CD4-positive, alpha-beta memory T cell (primary cell): ENCODE measurements around the gene MB. TPM values are rescaled to one million over a fixed set of nuclear protein-coding genes. Genes with fewer than 3 reads are reported as not detected.

ENCODE experiments used
- CTCF ChIA-PET: fragments of 350-600 bp; sonication (Branson Sonifier 250); formaldehyde crosslinking; loops from one replicate; lab custom pipeline; 2021; ENCODE audit warnings: inconsistent platforms; ENCODE audit not compliant: partially characterized antibody; lab: Charles Lee
- POLR2A ChIA-PET: fragments of 350-600 bp; sonication (Branson Sonifier 250); formaldehyde crosslinking; loops from one replicate; lab custom pipeline; 2021; ENCODE audit not compliant: partially characterized antibody; lab: Charles Lee
- DNase-seq, 5 donors: peaks; one replicate each; pipeline versions ENCODE4 v3.0.0 to v3.0.0-alpha.2; 2020 to 2022; ENCODE audit warnings: mixed read lengths in 1 of 5
- H3K27ac ChIP-seq: one replicate; pipeline ENCODE4 v1.7.0; 2013; ENCODE audit warnings: low read depth, low read length
- H3K27me3 ChIP-seq: 2 replicates; pipeline ENCODE4 v1.7.0; 2013; ENCODE audit warnings: mild to moderate bottlenecking, low read length, moderate library complexity; ENCODE audit not compliant: insufficient read depth
- H3K36me3 ChIP-seq: 2 replicates; pipeline ENCODE4 v1.7.0; 2013; ENCODE audit warnings: mild to moderate bottlenecking, low read length, moderate library complexity; ENCODE audit not compliant: insufficient read depth
- H3K4me1 ChIP-seq: 2 replicates; pipeline ENCODE4 v1.7.0; 2013; ENCODE audit warnings: mild to moderate bottlenecking, low read length, moderate library complexity; ENCODE audit not compliant: insufficient read depth
- H3K4me3 ChIP-seq, 2 donors: one replicate each; pipeline ENCODE4 v1.7.0; 2013; ENCODE audit warnings: low read length in 2 of 2, mild to moderate bottlenecking in 1 of 2
- H3K9me3 ChIP-seq, 2 donors: one replicate each; pipeline ENCODE4 v1.7.0; 2013; ENCODE audit warnings: low read length in 2 of 2, control low read depth in 1 of 2; ENCODE audit not compliant: control insufficient read depth in 1 of 2
- H3K27ac Mint-ChIP-seq, 7 donors: one replicate each; pipeline ENCODE4 v1.8.0; 2020 to 2021; ENCODE audit warnings: mixed read lengths in 7 of 7, mild to moderate bottlenecking in 6 of 7, inconsistent platforms in 3 of 7, moderate library complexity in 3 of 7
- H3K27me3 Mint-ChIP-seq, 2 donors: one replicate each; pipeline ENCODE4 v1.8.0; 2020 to 2021; ENCODE audit warnings: mixed read lengths in 2 of 2
- H3K36me3 Mint-ChIP-seq, 2 donors: one replicate each; pipeline ENCODE4 v1.8.0; 2020 to 2021; ENCODE audit warnings: mixed read lengths in 2 of 2, inconsistent platforms in 1 of 2, mild to moderate bottlenecking in 1 of 2
- H3K4me1 Mint-ChIP-seq, 4 donors: one replicate each; pipeline ENCODE4 v1.8.0; 2020 to 2021; ENCODE audit warnings: mixed read lengths in 4 of 4, mild to moderate bottlenecking in 1 of 4
- H3K4me3 Mint-ChIP-seq, 8 donors: one replicate each; pipeline ENCODE4 v1.8.0; 2020 to 2021; ENCODE audit warnings: mixed read lengths in 8 of 8, mild to moderate bottlenecking in 7 of 8, moderate library complexity in 6 of 8, inconsistent platforms in 3 of 8
- H3K9me3 Mint-ChIP-seq, 8 donors: one replicate each; pipeline ENCODE4 v1.8.0; 2020 to 2021; ENCODE audit warnings: mixed read lengths in 8 of 8, mild to moderate bottlenecking in 5 of 8, inconsistent platforms in 3 of 8, moderate library complexity in 1 of 8
- intact Hi-C: fragments of 100-400 bp; cut with micrococcal nuclease; formaldehyde crosslinking; loops from one replicate; pipeline ENCODE4 v1.15.1; 2023
- polyA plus RNA-seq, 2 donors: library from polyadenylated mRNA; unstranded; fragments of 300-500 nt; fragmentation: Illumina TruSeq; gene quantifications; one replicate each; pipeline ENCODE4 v1.2.3, GENCODE V29; 2021
- total RNA-seq, 2 experiments: library from RNA; stranded (reverse); gene quantifications; one replicate each; pipeline ENCODE4 v1.2.3, GENCODE V29; 2021

MB gene
- total and polyA plus RNA-seq, 4 experiments from 2014 or later, result not detected

DNA sequence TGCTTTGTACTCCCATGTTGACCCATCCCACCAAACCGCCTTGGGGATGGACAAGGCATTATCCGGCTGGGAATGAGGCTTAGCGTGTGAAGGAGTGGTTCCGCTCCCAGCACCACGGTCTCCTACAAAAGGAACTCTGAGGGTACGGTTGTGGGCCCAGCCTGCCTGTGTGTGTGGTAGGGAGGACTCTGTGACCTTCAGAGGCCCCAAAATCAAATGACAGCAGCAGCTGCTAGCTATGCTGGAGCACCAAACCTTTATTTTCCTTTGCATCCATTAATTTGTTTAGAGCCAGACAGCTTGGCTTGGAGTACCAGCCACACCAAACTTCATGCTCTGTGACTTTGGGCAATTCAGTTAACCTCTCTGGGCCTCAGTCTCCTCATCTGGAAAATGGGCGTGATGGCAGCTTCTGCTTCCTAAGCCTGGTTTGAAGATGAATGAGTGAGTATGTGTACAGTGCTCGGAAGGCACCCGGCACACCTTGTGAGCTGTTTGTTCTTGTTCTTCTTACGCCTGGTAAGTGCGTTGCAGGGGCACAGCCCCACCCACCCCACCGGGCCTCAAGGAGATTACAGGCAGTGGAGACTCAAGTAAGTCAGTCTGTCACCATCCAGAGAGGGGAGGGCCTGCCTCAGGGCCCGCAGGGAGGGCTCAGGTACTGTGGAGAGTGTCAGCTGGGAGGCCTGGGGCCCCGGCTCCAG lies 25.3 kb downstream of the MB start:
- POLR2A ChIA-PET, result no interaction called here
- no peaks in the 10 kb centered on the region for H3K36me3 ChIP-seq

DNA sequence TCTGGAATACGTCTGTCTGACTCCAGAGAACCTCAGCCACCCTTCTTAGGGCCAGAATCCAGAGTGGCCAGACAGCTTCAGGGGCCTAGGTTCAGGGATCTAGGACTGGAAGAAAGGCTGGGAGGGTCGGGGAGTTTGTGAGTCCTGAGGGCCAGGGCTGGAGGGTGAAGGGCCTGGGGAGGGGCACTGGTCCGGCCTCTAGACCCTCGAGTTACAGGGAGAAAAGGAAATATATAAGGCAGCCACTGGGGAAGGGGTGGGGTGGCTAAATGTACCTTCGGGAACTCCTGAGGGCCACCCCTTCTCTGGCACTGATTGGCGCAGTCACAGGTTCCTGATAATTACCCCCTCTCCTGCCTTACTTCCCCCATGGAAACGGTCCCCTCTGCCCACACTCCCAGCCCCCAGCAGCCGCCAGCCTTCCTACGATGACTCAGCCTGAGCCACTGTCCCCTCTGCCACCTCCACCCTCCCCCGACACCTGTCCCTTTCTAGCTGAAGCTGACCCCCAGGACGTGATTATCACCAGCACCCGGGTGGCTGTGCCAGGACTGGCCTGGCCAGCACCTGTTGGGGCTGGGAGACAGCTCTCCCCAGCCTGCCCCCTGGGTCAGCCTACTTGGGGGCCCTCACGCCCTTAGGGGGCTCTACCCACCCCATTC lies 26.4 kb downstream of the MB start:
- H3K4me3 ChIP-seq, result no peak overlapping the region
- Mint-ChIP-seq H3K27me3 (peaks cover 2 to 6% of the 10 kb centered on the region in 2 donors), H3K9me3 (no peaks in the 10 kb centered on the region), H3K4me3 (no peak overlapping the region), H3K27ac (no peak overlapping the region), H3K4me1 (no peaks in the 10 kb centered on the region), H3K36me3 (no peaks in the 10 kb centered on the region)
- POLR2A ChIA-PET, result no interaction called here
- intact Hi-C loops, result no loop called here
- CTCF ChIA-PET, result interaction anchor here (1.2 kb wide), 1 partner anchor 160 kb away, joined by 3 read pairs; no protein-coding TSS in a partner anchor
- H3K27ac ChIP-seq, result no peak overlapping the region
- H3K36me3 ChIP-seq, result no peaks in the 10 kb centered on the region
- no peaks in the 10 kb centered on the region for H3K27me3 ChIP-seq
- no peaks in the 10 kb centered on the region for H3K9me3 ChIP-seq
- no peaks in the 10 kb centered on the region for H3K4me1 ChIP-seq
- DNase-seq, result no peak

More for the DNA sequence above, 25.3 kb downstream of the MB start:
- intact Hi-C loops, result no loop called here
- Histone ChIP-seq H3K4me1 (no peaks in the 10 kb centered on the region), H3K27ac (no peak overlapping the region), H3K9me3 (no peaks in the 10 kb centered on the region), H3K27me3 (no peaks in the 10 kb centered on the region), H3K4me3 (no peak overlapping the region)
- H3K4me1 Mint-ChIP-seq, result no peaks in the 10 kb centered on the region
- no peak for DNase-seq
- no peak overlapping the region for H3K4me3 Mint-ChIP-seq
- H3K36me3 Mint-ChIP-seq, result no peaks in the 10 kb centered on the region
- H3K27ac Mint-ChIP-seq, result no peak overlapping the region
- H3K27me3 Mint-ChIP-seq, result peaks cover 2 to 10% of the 10 kb centered on the region in 2 donors
- CTCF ChIA-PET, result interaction anchor here (1.9 kb wide), 1 partner anchor 9 kb away, joined by 9 read pairs; no protein-coding TSS in a partner anchor
- H3K9me3 Mint-ChIP-seq, result no peaks in the 10 kb centered on the region

- H3K4me3 ChIP-seq, result no peak overlapping the region
- H3K27ac Mint-ChIP-seq, result peak overlapping the region in 1 of 7 donors; percentile 33
- DNase-seq, result no peak
- H3K4me3 Mint-ChIP-seq, result no peak overlapping the region
- no peaks in the 10 kb centered on the region for H3K4me1 ChIP-seq
- H3K9me3 ChIP-seq, result no peaks in the 10 kb centered on the region
- no peaks in the 10 kb centered on the region for H3K9me3 Mint-ChIP-seq
- H3K27me3 ChIP-seq, result no peaks in the 10 kb centered on the region
- POLR2A ChIA-PET, result no interaction called here
- no peaks in the 10 kb centered on the region for H3K36me3 Mint-ChIP-seq
- intact Hi-C loops, result no loop called here
- no peak overlapping the region for H3K27ac ChIP-seq
- no peaks in the 10 kb centered on the region for H3K36me3 ChIP-seq
- no peaks in the 10 kb centered on the region for H3K4me1 Mint-ChIP-seq
- CTCF ChIA-PET, result interaction anchor here (1.2 kb wide), 1 partner anchor 159 kb away, joined by 3 read pairs; no protein-coding TSS in a partner anchor
- peaks cover 2 to 4% of the 10 kb centered on the region in 2 donors for H3K27me3 Mint-ChIP-seq
These were observed 27.4 kb downstream of the MB start for GRCh38 chr22:35589756-35590093.

DNA sequence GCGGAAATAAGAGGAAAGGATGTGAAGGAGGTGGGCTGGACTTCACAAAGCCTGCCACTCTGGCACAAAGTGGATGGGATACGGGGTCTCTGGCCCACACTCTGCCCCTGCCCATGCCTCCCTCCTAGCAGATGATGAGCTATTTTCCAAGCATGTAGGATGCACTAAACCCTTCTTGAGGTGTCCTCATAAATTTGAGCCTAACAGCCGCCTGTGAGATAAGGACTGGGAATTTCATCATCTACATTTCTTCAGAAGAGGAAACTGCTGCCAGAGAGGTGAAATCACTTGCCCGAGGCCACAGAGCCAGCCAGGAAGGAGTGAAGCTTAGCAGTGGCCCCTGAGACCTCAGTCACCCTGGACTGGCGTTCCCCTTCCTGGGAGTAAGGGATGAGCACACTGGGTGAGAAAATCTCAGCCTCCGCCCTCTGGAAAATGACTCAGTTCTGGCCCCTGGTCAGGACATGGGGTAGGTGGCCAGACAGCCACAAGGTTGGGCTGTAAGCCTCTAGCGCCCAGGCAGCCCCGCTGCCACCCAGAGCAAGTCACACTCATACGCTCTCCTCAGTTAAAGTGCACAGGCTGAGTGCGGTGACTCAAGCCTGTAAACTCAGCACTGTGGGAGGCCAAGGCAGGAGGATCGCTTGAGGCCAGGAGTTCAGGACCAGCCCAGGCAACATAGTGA lies 27.9 kb downstream of the MB start:
- no peaks in the 10 kb centered on the region for H3K4me1 Mint-ChIP-seq
- DNase-seq, result no peak
- intact Hi-C loops, result no loop called here
- CTCF ChIA-PET, result no interaction called here
- peaks cover 2 to 4% of the 10 kb centered on the region in 2 donors for H3K27me3 Mint-ChIP-seq
- POLR2A ChIA-PET, result no interaction called here
- no peaks in the 10 kb centered on the region for H3K9me3 Mint-ChIP-seq
- H3K4me3 ChIP-seq, result no peak overlapping the region
- no peaks in the 10 kb centered on the region for H3K4me1 ChIP-seq
- H3K4me3 Mint-ChIP-seq, result no peak overlapping the region
- no peaks in the 10 kb centered on the region for H3K36me3 ChIP-seq
- H3K27me3 ChIP-seq, result no peaks in the 10 kb centered on the region
- no peaks in the 10 kb centered on the region for H3K36me3 Mint-ChIP-seq
- no peak overlapping the region for H3K27ac ChIP-seq
- H3K9me3 ChIP-seq, result no peaks in the 10 kb centered on the region
- H3K27ac Mint-ChIP-seq, result no peak overlapping the region

- Histone ChIP-seq H3K9me3 (no peaks in the 10 kb centered on the region), H3K4me3 (no peak overlapping the region), H3K27ac (no peak overlapping the region), H3K36me3 (no peaks in the 10 kb centered on the region), H3K4me1 (no peaks in the 10 kb centered on the region), H3K27me3 (no peaks in the 10 kb centered on the region)
- Mint-ChIP-seq H3K4me3 (no peak overlapping the region), H3K9me3 (no peaks in the 10 kb centered on the region), H3K27me3 (peaks cover 2 to 4% of the 10 kb centered on the region in 2 donors), H3K4me1 (no peaks in the 10 kb centered on the region), H3K27ac (no peak overlapping the region), H3K36me3 (no peaks in the 10 kb centered on the region)
- POLR2A ChIA-PET, result no interaction called here
- intact Hi-C loops, result no loop called here
- CTCF ChIA-PET, result no interaction called here
- no peak for DNase-seq
These were observed 29.2 kb downstream of the MB start for GRCh38 chr22:35587896-35588295.

GRCh38 chr22:35587447-35587870 lies 29.7 kb downstream of the MB start:
- ChIA-PET CTCF (no interaction called here), POLR2A (no interaction called here)
- no peaks in the 10 kb centered on the region for H3K9me3 Mint-ChIP-seq
- H3K27ac Mint-ChIP-seq, result no peak overlapping the region
- no peaks in the 10 kb centered on the region for H3K4me1 ChIP-seq
- H3K9me3 ChIP-seq, result no peaks in the 10 kb centered on the region
- no peak overlapping the region for H3K27ac ChIP-seq
- no peaks in the 10 kb centered on the region for H3K27me3 ChIP-seq
- H3K36me3 ChIP-seq, result no peaks in the 10 kb centered on the region
- no peak overlapping the region for H3K4me3 Mint-ChIP-seq
- no peaks in the 10 kb centered on the region for H3K4me1 Mint-ChIP-seq
- DNase-seq, result no peak
- intact Hi-C loops, result no loop called here
- no peak overlapping the region for H3K4me3 ChIP-seq
- H3K27me3 Mint-ChIP-seq, result peaks cover 0 to 2% of the 10 kb centered on the region in 2 donors
- no peaks in the 10 kb centered on the region for H3K36me3 Mint-ChIP-seq

GRCh38 chr22:35586771-35587170 lies 30.4 kb downstream of the MB start:
- H3K4me1 Mint-ChIP-seq, result no peaks in the 10 kb centered on the region
- Histone ChIP-seq H3K4me1 (no peaks in the 10 kb centered on the region), H3K36me3 (no peaks in the 10 kb centered on the region), H3K4me3 (no peak overlapping the region), H3K27ac (no peak overlapping the region), H3K9me3 (no peaks in the 10 kb centered on the region), H3K27me3 (no peaks in the 10 kb centered on the region)
- no peak overlapping the region for H3K4me3 Mint-ChIP-seq
- H3K27me3 Mint-ChIP-seq, result no peaks in the 10 kb centered on the region
- peak overlapping the region in 1 of 7 donors; percentile 34 for H3K27ac Mint-ChIP-seq
- H3K9me3 Mint-ChIP-seq, result no peaks in the 10 kb centered on the region
- no peaks in the 10 kb centered on the region for H3K36me3 Mint-ChIP-seq
- CTCF ChIA-PET, result no interaction called here
- POLR2A ChIA-PET, result no interaction called here
- intact Hi-C loops, result no loop called here
- no peak for DNase-seq
